Lower lobe of right lung (tissue), 2 donors: ENCODE data around the gene MEP1A. TPM values are rescaled to one million over a fixed set of nuclear protein-coding genes. Genes with fewer than 3 reads are reported as not detected.
"Not testable (repeated sequence)": the region's sequence is repeated elsewhere in the genome, so short reads cannot be mapped to it uniquely, and the experiment has no call there.

ENCODE experiments used
- ATAC-seq, 2 donors: fragments of 200-7000 bp; cut with Tn5 transposase; one replicate each; pipeline ENCODE4 v1.9.1; 2020 to 2022; ENCODE audit warnings: mild to moderate bottlenecking in 2 of 2, moderate library complexity in 2 of 2
- DNase-seq: peaks from one replicate; pipeline ENCODE4 v3.0.0-alpha.2; 2020
- H3K27ac ChIP-seq: fragments of 200-600 bp; one replicate; pipeline ENCODE4 v1.8.0; 2022
- H3K27me3 ChIP-seq: fragments of 200-600 bp; one replicate; pipeline ENCODE4 v1.8.0; 2022; ENCODE audit warnings: low read depth
- H3K36me3 ChIP-seq: fragments of 200-600 bp; one replicate; pipeline ENCODE4 v1.8.0; 2022; ENCODE audit warnings: mild to moderate bottlenecking
- H3K4me1 ChIP-seq: fragments of 200-600 bp; one replicate; pipeline ENCODE4 v1.8.0; 2022
- H3K4me3 ChIP-seq: fragments of 200-600 bp; one replicate; pipeline ENCODE4 v1.8.0; 2022; ENCODE audit warnings: mild to moderate bottlenecking
- H3K9me3 ChIP-seq: fragments of 200-600 bp; one replicate; pipeline ENCODE4 v1.8.0; 2022
- intact Hi-C: fragments of 100-400 bp; cut with DNase I; formaldehyde crosslinking; loops from one replicate; pipeline ENCODE4 v1.11.0; 2022
- total RNA-seq: library from RNA; stranded (reverse); fragmentation: NEBNext Ultra II Directional; extraction: Animal tissue kit (Norgen Biotek cat#: 25700); gene quantifications from one replicate; pipeline ENCODE4 v1.2.1, GENCODE V29; 2021
- TF ChIP-seq, protein P1 (sequence below): fragments of 200-600 bp; IDR thresholded peaks from one replicate; pipeline ENCODE4 v1.8.0; 2022; ENCODE audit warnings: antibody characterized with exemption, mild to moderate bottlenecking
- donor health status: DM: no; HTN: yes; CAD: no; lungs with severe emphysema.

The MEP1A gene
- total RNA-seq, 1 donor from 2014 or later = 0.41 TPM

DNA sequence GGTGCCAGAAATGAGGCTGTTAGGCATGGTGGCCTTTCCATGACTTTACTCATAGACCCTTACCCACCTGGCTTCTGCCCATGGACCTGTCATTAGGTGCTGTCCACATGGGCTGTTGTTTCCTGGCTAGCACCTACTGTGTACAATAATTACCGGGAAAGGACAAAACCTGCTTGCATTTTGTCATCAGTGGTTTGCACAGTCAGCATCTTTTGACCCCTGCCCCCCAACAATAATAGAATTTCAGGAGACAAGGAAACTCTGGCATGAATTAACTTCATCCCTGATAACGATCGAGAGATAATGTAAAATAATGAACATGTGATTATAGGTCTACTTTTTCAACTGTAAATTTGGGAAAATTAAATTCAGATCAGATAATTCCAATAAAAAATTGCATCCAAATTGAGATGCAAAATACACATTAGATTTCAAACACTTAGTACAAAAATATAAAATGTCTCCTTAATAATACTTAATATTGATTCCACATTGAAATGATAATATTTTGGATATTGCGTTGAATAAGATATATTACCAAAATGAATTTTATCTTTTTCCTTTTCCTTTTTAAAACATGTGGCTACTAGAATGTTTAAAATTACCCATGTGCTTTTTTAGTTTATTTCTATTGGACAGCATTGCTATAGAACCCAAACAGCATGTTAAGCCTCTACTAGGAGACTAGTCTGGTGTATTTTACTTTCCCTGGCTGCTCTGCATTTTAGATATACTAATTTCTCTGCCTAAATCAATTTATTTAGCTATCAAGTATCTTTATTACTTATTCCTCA is 34.0 kb upstream of the MEP1A start:
- Histone ChIP-seq H3K27me3 (no peaks in the 10 kb centered on the region), H3K9me3 (no peaks in the 10 kb centered on the region), H3K27ac (no peak overlapping the region), H3K36me3 (no peaks in the 10 kb centered on the region), H3K4me3 (no peak overlapping the region), H3K4me1 (peaks cover 4% of the 10 kb centered on the region)
- TF ChIP-seq, protein P1, sequence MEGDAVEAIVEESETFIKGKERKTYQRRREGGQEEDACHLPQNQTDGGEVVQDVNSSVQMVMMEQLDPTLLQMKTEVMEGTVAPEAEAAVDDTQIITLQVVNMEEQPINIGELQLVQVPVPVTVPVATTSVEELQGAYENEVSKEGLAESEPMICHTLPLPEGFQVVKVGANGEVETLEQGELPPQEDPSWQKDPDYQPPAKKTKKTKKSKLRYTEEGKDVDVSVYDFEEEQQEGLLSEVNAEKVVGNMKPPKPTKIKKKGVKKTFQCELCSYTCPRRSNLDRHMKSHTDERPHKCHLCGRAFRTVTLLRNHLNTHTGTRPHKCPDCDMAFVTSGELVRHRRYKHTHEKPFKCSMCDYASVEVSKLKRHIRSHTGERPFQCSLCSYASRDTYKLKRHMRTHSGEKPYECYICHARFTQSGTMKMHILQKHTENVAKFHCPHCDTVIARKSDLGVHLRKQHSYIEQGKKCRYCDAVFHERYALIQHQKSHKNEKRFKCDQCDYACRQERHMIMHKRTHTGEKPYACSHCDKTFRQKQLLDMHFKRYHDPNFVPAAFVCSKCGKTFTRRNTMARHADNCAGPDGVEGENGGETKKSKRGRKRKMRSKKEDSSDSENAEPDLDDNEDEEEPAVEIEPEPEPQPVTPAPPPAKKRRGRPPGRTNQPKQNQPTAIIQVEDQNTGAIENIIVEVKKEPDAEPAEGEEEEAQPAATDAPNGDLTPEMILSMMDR = no peak
- ATAC-seq = no peak
- DNase-seq = no peak
- intact Hi-C loops = no loop called here

DNA sequence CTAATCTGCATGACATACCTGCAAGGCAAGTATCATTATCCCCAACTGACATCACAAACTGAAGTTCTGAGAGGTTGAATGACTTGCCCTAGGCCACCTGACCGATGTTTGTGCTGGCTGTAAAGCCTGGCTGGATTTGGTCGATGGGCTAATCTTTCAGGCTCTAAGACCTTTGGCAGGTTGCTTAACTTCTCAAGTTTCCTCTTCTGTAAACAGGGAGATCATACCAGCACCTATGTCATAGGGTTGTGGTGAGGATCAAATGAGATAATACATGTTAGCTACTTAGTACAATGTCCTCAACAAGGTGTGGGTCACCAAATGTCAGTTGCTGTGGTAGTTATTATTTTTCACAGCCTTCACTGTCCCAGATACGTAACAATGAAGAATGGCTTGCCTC is 32.3 kb upstream of the MEP1A start:
- intact Hi-C loops = no loop called here
- H3K27me3 ChIP-seq = no peaks in the 10 kb centered on the region
- ATAC-seq (no peak), DNase-seq (no peak)
- H3K4me1 ChIP-seq = peaks cover 4% of the 10 kb centered on the region
- no peak overlapping the region for H3K27ac ChIP-seq
- H3K9me3 ChIP-seq = no peaks in the 10 kb centered on the region
- TF ChIP-seq, protein P1 = no peak
- no peak overlapping the region for H3K4me3 ChIP-seq
- no peaks in the 10 kb centered on the region for H3K36me3 ChIP-seq

DNA sequence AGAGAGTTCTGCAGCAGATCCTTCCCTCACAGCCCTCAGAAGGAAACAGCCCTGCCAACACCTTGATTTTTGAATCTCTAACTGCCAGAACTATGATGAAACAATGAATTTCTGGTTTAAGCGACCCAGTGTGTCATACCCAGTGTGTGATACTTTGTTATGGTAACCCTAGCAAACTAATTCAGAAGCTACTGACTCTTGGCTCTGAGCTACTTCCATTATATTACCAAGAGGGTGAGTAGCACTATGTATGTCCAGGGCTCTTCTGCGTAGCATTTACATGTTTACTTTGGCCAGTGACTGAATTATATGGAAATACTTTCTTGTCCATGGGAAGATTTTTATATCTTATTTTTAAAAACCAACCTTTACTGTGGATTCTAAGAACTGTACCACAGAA is 29.7 kb upstream of the MEP1A start:
- ATAC-seq (no peak), DNase-seq (no peak)
- Histone ChIP-seq H3K4me3 (no peak overlapping the region), H3K4me1 (no peaks in the 10 kb centered on the region), H3K9me3 (no peaks in the 10 kb centered on the region), H3K36me3 (no peaks in the 10 kb centered on the region), H3K27me3 (no peaks in the 10 kb centered on the region), H3K27ac (no peak overlapping the region)
- TF ChIP-seq, protein P1 = no peak
- intact Hi-C loops = no loop called here

DNA sequence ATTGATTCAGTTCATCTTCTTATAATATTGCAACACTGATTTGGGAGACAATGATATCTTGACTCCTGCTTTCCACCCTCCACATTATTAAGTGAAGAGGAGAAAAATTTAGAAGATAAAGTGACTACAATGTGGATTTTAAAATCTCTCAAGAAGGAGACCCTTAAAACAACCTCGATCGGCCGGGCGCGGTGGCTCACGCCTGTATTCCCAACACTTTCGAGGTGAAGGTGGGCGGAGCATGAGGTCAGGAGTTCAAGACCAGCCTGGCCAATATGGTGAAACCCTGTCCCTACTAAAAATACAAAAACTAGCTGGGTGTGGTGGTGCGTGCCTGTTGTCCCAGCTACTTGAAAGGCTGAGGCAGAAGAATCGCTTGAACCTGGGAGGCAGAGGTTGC is 28.9 kb upstream of the MEP1A start:
- not testable (repeated sequence) for ATAC-seq

DNA sequence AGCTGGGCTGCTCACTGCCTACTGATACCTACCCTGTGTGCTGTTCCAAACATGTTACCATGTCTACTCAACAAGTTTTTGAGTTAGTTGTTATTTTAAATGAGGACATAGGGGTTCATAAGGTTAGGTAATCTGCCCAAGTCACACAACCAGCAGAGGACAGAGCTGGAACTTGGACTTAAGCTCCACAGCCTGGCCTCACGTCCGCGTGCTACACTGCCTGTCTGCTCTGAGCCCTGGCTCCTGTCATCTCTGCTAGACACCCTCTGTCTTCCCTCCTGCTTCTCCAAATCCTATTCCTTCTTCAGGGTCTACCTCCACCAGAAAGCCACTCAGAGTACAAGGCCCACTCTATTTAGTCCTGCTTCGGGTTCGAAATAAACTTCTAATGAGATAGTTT is 28.2 kb upstream of the MEP1A start:
- TF ChIP-seq, protein P1 = no peak
- Histone ChIP-seq H3K4me3 (no peak overlapping the region), H3K4me1 (no peaks in the 10 kb centered on the region), H3K9me3 (no peaks in the 10 kb centered on the region), H3K36me3 (no peaks in the 10 kb centered on the region), H3K27me3 (no peaks in the 10 kb centered on the region), H3K27ac (no peak overlapping the region)
- no peak for ATAC-seq
- DNase-seq = no peak
- intact Hi-C loops = no loop called here

More for the DNA sequence above, 28.9 kb upstream of the MEP1A start:
- intact Hi-C loops, H3K27ac ChIP-seq, H3K27me3 ChIP-seq, H3K9me3 ChIP-seq, H3K4me1 ChIP-seq, H3K36me3 ChIP-seq, H3K4me3 ChIP-seq, DNase-seq: not testable (repeated sequence)

DNA sequence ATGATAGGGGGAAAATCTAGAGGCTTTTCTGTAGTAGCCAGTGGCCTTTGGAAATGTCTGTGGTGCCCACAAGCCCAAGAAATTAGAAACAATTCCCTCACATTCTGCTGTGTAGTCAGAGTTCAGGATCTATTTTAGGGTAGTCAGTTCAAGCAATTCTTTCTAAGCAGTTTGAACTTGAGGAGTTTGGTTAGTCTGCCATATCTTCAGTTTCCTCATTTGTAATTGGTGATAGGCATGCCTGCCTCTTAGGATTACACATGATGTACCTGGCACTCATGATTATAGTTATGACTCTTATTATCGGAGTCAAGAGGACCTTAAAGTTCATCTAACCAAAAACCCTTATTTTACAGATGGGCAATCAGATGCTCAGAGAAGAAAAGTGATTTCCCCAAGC is 21.2 kb upstream of the MEP1A start:
- ATAC-seq (no peak), DNase-seq (no peak)
- Histone ChIP-seq H3K27me3 (no peaks in the 10 kb centered on the region), H3K9me3 (no peaks in the 10 kb centered on the region), H3K4me1 (peaks cover 21% of the 10 kb centered on the region), H3K4me3 (no peak overlapping the region), H3K36me3 (no peaks in the 10 kb centered on the region), H3K27ac (peak overlapping the region; percentile 37)
- intact Hi-C loops = no loop called here
- TF ChIP-seq, protein P1 = no peak
